Coronary artery (tissue), 2 donors: Measurements from ENCODE around the gene GRK5.
A peak's percentile ranks its signal among the peaks of the same experiment; 100 is the strongest.

Experiments
- DNase-seq: peaks from one replicate; pipeline ENCODE4 v3.0.0-alpha.2; 2017; ENCODE audit warnings: low spot score
- H3K27ac ChIP-seq, 2 donors: fragments of 200-600 bp; sonication (generic); one replicate each; pipeline ENCODE4 v1.5.1; 2016 to 2019
- H3K4me3 ChIP-seq: fragments of 200-600 bp; sonication (generic); 2 replicates; pipeline ENCODE4 v1.5.1; 2016; ENCODE audit warnings: mild to moderate bottlenecking, moderate library complexity
- CTCF ChIP-seq: fragments of 200-600 bp; sonication (generic); IDR thresholded peaks from one replicate; pipeline ENCODE4 v1.5.1; 2019; ENCODE audit warnings: antibody characterized with exemption

GRK5 gene

GRCh38 chr10:119207366-119207666 is at the start of gene GRK5:
Gene GRK5, plus strand, starts transcription at chr10:119207571. Its CDS starts 347 bp downstream, at chr10:119207918.
- Histone ChIP-seq H3K27ac (peak within 1 kb of the TSS; percentile 93 to 95), H3K4me3 (peak within 1 kb of the TSS; percentile 94)
- DNase-seq: peak; percentile 98
- TF ChIP-seq CTCF: no peak

- no peak overlapping the region for H3K4me3 ChIP-seq
- no peak overlapping the region for H3K27ac ChIP-seq
- no peak for DNase-seq
- TF ChIP-seq CTCF: no peak
Observed at GRCh38 chr10:119159332-119159731, 48.0 kb upstream of the GRK5 start.

GRCh38 chr10:119161680-119162451 is 45.5 kb upstream of the GRK5 start:
- no peak for TF ChIP-seq CTCF
- no peak for DNase-seq
- Histone ChIP-seq H3K4me3 (no peak overlapping the region), H3K27ac (no peak overlapping the region)

GRCh38 chr10:119162452-119163092 is 44.8 kb upstream of the GRK5 start:
- no peak for DNase-seq
- Histone ChIP-seq H3K27ac (no peak overlapping the region), H3K4me3 (no peak overlapping the region)
- no peak for TF ChIP-seq CTCF

GRCh38 chr10:119165171-119166117 is 41.9 kb upstream of the GRK5 start, which contains the start of gene SFXN4:
Gene SFXN4, minus strand, starts transcription at chr10:119165714. Its CDS starts 67 bp downstream, at chr10:119165647.
- peak within 1 kb of the TSS; percentile 81 to 90 for H3K27ac ChIP-seq
- TF ChIP-seq CTCF: no peak
- DNase-seq: peak; percentile 85
- H3K4me3 ChIP-seq: peak within 1 kb of the TSS; percentile 95

GRCh38 chr10:119166118-119166500 is 41.3 kb upstream of the GRK5 start:
- Histone ChIP-seq H3K27ac (peak overlapping the region; percentile 81 to 90), H3K4me3 (peak overlapping the region; percentile 95)
- DNase-seq: no peak
- TF ChIP-seq CTCF: no peak
